Measurements from ENCODE around the gene HEPN1.

HEPN1 gene

DNA sequence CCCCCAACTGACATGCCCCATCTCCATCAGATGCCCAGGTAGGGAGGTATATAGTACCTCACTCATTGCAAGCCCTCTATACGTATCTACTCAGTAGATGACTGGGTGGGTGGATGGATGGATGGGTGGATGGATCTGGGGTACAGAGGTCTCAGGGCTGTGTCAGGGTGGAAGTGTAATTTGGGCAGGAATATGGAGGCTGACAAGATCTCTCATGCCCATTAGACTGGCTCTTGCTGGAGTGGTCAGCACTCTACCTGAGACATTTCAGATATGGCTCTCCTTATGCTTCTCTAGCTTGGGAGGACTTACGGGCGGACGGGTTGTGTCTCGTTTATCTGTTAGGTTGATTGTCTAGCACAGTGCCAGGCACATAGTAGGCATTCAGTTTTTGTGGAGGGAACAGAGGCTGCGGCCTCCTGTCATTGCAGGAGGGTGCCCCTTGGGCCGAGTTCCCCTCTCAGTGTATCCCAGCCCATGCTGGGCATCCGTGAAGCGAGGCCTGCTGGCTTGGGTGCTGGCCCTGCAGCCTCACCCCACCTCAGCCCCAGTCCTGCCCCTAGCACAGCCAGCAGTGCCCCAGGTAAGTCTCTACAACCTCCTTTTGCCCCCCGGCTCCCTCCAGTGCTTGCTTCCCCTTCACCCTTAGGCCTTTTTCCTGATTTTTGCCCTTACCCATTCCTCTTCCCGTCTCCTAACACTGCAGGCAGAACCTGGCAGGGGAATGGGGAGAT lies 40.1 kb upstream of the HEPN1 start:
- TF ChIP-seq, protein P1, sequence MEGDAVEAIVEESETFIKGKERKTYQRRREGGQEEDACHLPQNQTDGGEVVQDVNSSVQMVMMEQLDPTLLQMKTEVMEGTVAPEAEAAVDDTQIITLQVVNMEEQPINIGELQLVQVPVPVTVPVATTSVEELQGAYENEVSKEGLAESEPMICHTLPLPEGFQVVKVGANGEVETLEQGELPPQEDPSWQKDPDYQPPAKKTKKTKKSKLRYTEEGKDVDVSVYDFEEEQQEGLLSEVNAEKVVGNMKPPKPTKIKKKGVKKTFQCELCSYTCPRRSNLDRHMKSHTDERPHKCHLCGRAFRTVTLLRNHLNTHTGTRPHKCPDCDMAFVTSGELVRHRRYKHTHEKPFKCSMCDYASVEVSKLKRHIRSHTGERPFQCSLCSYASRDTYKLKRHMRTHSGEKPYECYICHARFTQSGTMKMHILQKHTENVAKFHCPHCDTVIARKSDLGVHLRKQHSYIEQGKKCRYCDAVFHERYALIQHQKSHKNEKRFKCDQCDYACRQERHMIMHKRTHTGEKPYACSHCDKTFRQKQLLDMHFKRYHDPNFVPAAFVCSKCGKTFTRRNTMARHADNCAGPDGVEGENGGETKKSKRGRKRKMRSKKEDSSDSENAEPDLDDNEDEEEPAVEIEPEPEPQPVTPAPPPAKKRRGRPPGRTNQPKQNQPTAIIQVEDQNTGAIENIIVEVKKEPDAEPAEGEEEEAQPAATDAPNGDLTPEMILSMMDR (IDR thresholded peaks at IDR 0.05): no peak

DNA sequence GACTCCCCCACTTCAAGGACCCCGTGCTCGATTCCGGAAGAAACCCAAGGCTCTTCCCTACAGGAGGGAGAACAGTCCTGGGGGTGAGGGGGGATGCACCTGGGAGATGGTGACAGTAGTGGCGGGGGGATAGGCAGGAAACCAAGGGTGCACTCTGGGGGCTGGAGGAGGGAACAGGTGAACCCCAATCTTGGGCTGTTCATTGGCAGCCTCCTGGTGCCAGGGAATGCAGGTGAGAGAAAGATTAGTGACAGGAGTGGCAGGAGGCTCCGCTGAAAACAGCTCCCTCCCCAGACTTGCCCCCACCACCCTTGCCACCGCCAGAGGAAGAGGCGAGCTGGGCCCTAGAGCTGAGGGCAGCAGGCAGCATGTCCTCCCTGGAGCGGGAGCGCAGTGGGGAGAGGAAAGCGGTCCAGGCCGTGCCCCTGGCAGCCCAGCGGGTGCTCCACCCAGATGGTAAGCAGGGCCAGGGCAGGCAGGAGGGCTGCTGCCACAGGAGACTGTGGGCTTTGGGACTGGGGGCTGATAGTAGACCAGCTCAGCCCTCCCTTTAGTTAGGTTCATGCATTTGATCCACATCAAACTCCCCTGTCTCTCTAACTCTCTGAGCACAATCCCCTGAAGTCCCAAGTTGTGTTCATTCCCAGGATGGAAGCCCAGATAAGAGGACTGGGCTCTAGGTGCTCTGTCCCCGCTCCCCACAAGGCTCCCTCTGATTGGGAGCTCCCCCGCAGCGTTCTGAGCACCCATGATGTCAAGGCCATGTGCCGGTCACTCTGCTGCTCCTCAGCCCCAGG lies 39.4 kb upstream of the HEPN1 start:
- TF ChIP-seq, protein P1 (IDR thresholded peaks at IDR 0.05): no peak

DNA sequence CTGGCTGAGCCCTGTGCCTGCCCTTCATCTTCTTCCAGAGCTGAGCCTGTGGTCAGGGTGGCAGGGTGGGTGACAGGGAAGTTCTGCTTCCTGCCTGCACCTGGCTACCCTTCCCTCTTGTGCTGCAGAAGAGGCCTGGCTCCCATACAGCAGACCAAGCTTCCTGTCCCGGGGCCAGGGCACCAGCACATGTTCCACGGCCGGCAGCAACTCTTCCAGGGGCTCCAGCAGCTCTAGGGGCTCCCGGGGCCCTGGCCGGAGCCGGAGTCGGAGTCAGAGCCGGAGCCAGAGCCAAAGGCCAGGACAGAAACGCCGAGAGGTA lies 38.8 kb upstream of the HEPN1 start:
- TF ChIP-seq, protein P1 (IDR thresholded peaks at IDR 0.05): no peak

DNA sequence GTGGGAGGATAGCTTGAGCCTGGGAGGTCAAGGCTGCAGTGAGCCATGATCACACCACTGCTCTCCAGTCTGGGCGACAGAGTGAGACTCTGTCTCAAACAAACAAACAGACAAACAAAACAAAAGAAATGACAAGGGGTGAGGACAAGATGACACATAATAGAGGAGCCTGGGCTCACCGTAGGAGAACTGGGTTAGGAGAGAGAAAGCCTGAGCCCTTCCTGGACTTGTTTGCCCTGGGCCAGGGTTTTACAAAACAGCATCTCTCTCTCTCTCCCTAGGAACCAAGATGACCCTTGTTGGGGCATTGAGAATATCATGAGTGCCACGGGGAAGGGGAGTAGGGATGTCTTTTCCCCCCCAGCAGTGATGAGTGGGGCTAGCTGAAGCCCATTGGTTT lies 38.1 kb upstream of the HEPN1 start:
- TF ChIP-seq, protein P1 (IDR thresholded peaks at IDR 0.05): no peak

DNA sequence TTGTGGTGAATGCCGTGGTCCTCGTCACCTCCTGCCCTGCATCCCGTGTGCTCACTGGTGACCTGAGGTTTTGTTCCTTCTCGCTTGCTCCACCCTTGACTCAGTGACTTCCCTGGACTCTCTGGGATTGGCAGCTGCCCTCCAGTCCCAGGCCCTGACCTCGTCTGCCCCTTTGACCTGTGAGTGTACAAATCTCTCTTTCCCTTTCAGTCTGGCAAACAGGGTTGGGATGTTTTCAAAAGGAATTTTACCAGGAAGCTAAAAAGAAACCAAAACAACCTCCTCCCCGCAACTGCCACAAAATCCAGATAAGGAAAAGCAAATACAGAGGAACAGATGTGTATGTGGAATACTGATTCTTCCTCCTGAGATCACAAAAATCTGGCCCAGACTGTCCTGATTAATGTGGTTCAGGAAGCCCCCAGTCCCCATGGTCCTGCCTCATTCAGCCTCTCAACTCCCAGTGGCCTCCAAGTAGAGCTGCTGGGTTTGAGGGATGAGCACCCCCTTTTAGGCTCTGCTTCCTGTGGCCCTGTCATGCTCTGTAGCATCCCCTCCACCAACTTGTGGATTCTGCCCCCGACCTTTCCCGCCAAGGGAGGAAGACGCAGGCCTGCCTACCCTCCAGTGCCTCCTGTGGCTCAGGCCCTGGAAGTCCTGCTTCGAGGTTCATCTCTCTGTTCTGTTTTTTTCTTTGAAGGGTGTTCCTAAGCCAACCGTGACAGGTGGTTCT lies 36.5 kb upstream of the HEPN1 start:
- TF ChIP-seq, protein P1 (IDR thresholded peaks at IDR 0.05): no peak

DNA sequence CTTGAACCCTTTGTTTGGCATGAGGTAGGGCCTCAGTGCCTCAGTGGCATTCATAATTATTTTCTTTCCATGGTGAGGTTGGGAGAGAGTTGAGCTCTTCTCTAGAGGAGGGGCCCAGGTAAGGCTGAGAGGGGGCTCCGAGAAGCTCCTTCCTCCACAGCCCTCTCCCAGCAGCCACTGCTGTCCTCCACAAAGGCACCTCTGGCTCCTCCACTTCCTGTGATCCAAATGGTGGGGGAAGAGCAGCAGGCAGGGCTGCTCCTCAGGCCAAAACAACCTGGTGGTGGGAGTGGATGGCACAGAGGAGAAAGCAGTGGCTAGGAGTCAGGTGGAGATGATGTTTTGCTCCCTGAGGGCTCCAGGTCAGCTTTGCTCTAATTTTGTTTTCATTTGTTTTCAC lies 34.7 kb upstream of the HEPN1 start:
- TF ChIP-seq, protein P1 (IDR thresholded peaks at IDR 0.05): no peak

DNA sequence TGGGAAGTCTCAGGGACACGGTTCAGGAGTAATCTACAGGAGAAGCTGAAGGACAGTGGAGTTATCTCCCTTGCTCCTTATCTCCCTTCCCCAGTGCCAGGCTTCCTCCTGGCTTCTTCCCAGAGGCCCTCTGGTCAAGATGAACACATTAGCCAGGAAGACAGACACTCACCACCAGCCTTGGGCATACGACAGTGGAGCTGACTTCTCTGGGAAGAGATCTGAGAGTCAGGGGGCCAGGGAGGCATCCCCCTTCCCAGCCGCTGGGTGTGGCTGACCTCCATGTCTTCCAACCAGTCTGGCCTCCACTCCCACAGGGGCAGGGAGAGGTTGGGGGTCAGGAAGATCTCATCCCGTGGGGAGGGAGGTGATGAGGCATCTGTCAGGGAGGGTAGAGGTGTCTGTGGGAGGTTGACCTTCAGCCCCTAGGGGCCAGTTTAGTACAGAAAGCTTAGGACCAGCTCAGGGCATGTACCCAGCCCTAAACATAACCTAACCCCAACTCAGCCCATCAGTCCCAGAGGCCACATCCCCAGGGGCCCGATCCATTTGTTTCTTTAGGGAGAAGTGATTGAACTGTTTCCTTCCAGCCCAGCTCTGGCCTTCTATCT lies 34.1 kb upstream of the HEPN1 start:
- TF ChIP-seq, protein P1 (IDR thresholded peaks at IDR 0.05): no peak

All from LNCAP (cell line).